Posterior cingulate gyrus (tissue), 11 donors: ENCODE results near the gene PLA2G10.

Experiments used
- DNase-seq, 10 donors: peaks; one replicate each; pipeline versions ENCODE4 v3.0.0 to v3.0.0-alpha.2; 2020 to 2021; ENCODE audit warnings: mixed read lengths in 3 of 10
- intact Hi-C: fragments of 100-400 bp; cut with DNase I; formaldehyde crosslinking; loops from one replicate; pipeline ENCODE4 v1.15.1; 2023

Gene PLA2G10

GRCh38 chr16:14628806-14629611 is 65.1 kb downstream of the PLA2G10 start:
- no peak for DNase-seq
- intact Hi-C loops, result no loop called here

- intact Hi-C loops, result no loop called here
- no peak for DNase-seq
These were observed 67.0 kb downstream of the PLA2G10 start for GRCh38 chr16:14627078-14627477.
